ENCODE results near the gene LPP.
"Not testable (repeated sequence)": the region's sequence is repeated elsewhere in the genome, so short reads cannot be mapped to it uniquely, and the experiment has no call there.

Gene LPP

GRCh38 chr3:188416041-188416440 is 262.1 kb downstream of the LPP start:
- DNase-seq = no peak

- no peak for DNase-seq
These were observed 263.3 kb downstream of the LPP start for GRCh38 chr3:188417271-188417696.

- no peak for DNase-seq
These were observed 263.8 kb downstream of the LPP start for GRCh38 chr3:188417766-188418165.

DNA sequence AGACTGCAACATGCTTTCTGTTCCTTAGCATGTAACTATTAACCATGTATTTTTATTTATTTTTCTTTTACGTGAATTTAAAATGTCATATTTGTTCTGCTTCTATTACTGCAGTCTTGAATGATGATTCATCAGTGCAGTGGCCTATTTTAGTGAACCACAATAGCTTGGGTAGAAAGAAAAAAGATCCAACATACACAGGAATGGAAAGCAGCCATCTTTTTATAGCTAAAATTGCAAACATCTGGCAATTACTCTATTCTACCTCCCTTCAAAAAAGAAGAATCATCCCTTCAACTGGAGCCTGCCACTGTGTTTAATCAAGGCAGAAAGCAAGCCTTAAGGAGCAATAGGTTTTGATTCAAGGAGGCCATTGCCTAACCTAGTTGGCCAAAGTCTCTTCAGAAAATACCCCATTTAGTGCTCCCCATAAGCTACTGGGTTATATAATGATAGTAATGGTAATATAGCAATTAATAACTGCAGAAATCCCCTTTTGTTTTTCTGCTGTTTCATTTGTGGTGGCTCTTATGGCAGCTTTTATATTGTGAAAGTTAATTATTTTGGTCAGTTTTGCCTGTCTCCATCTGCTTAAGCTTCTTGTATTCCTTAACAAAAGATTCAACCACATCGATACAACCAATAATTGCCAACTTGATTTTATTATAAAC is 267.3 kb downstream of the LPP start:
- peak; percentile 21 for DNase-seq

GRCh38 chr3:188421836-188422540 is 268.0 kb downstream of the LPP start:
- no peak for DNase-seq

DNA sequence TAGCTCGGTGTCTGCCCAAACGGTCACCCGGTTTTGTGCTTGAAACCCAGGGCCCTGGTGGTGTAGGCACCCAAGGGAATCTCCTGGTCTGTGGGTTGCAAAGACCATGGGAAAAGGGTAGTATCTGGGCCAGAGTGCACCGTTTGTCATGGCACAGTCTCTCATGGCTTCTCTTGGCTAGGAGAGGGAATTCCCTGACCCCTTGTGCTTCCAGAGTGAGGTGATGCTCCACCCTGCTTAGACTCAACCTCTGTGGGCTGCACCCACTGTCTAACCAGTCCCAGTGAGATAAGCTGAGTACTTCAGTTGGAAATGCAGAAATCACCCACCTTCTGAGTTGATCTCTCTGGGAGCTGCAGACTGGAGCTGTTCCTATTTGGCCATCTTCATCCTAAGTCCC is 274.0 kb downstream of the LPP start:
- not testable (repeated sequence) for DNase-seq

DNA sequence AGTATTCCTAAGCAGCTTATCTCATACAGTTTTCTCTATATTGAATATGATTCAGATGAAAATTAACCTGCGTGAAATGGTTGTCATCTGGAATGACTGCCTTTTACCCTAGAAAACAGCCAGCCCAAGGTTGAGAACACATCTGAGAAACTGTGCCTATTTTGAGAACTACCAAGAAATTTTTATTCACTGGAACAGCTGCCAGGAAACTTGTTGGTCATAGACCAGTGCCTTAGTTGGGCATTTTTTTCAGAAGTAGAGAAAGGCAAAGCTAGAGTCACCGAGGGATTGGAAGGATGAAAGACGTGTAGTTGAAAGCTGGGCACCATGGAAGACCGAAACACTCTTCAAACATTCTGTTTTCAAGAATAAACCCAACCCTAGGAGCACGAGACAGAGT is 277.1 kb downstream of the LPP start:
- DNase-seq = no peak

GRCh38 chr3:188431553-188431952 is 277.6 kb downstream of the LPP start:
- DNase-seq = no peak

DNA sequence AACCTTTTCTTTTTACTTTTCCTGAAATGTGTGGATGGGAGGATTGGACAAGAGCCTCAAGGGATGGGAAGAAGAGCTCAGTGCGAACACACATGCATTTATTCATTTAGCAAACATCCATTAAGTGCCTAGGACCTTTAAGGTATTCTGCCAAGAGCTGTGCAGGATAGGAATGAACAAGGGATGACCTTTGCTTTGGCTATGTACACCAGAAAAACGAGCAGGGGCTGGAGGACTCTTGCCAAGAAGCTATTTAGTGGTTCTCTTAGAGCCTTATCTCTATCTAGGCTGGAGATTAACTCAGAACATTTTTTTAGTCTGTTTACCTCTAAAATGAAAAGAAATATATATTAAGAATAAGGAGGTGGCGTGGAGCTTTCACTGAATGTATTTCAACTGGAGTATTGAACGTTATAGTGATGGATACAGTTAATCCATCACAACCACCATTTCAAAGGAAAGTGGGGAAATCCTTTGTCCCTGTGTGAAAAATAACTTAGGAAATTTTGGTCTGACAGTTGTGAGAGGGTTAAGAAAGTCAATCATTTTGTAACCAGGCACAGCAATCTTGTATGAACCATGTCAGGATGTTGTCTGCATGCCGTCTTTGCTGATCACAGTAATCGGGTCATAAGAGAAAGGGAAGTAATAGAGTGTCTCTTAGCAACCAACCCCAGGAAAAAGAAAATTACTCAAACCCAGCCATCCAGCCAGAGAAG is 279.0 kb downstream of the LPP start:
- DNase-seq = no peak

DNA sequence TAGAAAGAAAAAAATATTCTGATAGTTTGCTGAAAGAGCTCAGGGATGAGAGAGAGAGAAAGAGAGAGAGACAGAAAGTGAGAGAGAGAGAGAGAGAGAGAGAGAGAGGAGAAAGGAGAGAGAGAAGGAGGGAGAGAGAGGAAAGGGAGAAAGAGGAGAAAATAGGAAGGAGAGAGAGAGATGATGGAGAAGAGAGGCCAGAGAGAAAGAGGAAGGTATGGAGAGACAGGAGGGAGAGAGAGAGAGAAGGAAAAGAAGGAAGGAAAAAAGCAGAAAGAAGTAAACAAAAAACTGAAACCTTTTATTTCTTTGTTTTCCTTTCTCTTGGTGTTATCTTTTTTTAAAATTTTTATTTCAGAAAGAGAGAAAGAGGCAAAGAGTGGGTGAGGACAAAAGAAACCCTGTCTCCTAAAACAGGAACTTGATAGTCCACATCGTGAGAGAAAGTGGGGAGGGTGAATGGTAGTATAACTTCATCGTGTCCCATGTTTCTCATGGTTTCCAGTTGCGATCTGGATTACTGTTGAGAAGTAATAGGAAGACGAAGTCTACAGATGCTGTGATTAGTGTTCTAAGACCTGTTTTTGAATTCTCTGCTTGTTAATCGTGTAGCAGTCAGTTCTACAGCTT is 279.7 kb downstream of the LPP start:
- no peak for DNase-seq

GRCh38 chr3:188434594-188434993 is 280.6 kb downstream of the LPP start:
- no peak for DNase-seq

DNA sequence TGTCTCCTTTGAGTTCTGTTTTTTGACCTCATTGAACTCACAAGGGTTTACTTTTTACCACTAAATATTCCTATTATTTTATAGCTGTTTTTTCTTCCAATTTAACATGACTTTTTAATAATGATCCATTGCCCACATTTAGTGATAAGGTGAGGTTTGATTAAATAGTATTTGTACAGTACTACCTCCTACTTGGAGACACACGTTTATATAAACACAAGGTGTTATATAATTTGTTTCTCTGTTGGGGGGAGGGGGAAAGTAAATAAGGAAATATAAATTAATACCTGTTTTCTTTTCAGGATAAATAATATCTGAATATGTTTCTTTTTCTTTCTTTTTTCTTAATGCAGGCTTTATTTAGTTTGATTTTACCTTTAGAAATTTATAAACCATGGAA is 281.3 kb downstream of the LPP start:
- no peak for DNase-seq

GRCh38 chr3:188437926-188438325 is 284.0 kb downstream of the LPP start:
- no peak for DNase-seq

- DNase-seq = no peak
These were observed 285.1 kb downstream of the LPP start for GRCh38 chr3:188439080-188439479.

DNA sequence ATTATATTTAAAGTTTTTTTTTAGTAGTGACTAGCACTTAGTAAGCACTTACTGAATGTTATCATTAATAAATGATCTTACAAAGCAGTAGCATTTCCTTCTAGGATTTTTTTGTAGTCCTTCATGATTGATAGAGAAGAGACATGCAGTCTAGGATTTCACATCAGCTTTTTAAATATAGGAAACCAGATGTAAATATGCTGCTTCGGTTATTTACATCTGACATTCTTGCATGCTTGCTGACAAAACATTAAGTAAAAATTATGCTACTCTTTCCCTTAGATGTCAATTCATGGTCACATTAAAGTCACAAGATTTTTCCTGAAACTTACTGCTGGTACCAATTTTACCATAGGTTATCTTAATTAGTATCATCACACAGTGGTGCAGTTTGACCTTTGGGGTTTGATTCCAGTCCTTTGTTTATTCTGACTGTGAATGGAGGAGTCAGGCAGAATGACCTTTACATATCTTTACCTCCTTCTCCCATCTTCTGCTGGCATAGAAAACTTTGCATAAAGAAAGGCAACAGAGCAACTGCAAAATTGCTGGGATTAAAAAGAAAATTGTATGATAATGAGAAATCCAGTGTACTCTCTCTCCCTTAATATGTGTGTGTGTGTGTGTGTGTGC is 286.5 kb downstream of the LPP start:
- no peak for DNase-seq

DNA sequence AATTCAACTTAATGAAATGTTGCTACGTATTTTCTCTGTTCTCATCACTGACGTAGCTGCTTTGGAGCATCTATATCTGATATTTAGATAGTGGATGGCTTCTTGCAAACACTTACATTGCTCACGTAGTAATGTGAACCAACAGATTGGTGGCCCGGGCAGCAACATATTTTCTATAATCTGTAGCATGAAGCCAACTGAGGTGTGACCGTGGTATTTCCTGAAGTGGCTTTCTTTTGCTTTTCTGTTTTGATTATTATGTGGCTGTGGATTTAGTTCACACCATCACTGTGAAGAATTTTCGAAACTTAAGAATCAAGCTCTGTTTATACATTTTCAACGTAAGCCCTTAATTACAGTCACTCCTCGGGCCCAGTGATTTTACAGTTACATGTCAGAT is 288.5 kb downstream of the LPP start:
- no peak for DNase-seq

DNA sequence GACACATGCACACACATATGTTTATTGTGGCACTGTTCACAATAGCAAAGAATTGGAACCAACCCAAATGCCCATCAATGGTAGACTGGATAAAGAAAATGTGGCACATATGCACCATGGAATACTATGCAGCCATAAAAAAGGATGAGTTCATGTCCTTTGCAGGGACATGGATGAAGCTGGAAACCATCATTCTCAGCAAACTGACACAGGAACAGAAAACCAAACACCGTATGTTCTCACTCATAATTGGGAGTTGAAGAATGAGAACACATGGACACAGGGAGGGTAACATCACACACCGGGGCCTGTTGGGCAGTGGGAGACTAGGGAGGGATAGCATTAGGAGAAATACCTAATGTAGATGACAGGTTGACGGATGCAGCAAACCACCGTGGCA is 291.2 kb downstream of the LPP start:
- not testable (repeated sequence) for DNase-seq

DNA sequence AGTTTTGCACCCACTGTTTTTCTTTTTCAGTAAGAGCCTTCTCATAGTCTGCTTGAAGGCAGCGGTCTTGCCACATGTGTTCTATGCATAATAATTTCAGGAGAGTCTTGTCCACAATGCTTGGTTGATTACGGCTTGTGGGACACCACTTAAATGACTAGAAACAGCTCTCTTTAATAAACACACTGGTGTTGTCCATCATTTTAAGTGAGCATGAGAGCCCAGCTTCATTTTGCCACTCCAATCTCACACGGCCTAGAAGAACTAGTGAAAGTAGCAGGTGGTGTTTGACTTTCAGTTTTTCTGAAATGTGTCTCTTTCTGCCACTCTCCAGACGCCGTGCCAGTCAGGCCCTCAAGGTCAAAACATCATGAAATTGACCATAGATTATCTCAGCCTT is 292.1 kb downstream of the LPP start:
- no peak for DNase-seq

DNA sequence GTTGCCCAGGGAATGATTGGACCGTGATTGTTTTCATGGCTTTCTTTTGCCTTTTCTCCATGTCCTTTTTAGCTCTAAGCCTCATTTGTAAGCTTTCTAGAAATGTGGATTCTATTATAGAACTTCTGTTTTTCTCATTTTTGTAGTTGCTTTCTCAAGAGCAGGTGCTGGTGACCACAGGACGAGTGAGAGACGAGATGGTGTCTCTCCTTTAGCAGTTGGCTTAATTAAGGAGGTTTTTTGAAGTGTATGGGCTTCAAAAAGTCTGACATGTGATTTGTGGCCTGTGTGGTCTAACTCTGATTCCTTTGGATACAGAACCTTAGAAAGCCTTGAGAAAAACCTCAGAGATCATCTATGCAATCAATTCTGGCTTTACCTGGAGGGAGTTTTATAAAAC is 292.8 kb downstream of the LPP start:
- DNase-seq = no peak

- no peak for DNase-seq
These were observed 294.9 kb downstream of the LPP start for GRCh38 chr3:188448813-188449212.

DNA sequence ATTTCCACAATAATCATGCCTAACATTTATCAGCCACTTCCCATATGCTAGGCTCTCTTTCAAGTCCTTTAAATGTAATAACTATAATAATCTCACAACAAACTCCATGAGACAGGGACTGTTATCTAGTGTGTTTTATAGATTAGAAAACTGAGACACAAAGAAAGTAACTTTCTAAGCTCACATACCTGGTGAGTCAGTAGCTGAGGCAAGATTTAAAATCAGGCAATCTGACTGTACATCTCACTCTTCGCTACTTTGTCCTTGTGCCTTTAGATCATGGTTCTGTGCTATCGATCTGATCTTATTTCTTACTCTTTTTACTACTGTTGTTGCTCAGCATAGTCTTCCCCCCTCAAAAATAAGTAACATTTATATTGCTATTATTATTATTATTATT is 295.5 kb downstream of the LPP start:
- no peak for DNase-seq

DNA sequence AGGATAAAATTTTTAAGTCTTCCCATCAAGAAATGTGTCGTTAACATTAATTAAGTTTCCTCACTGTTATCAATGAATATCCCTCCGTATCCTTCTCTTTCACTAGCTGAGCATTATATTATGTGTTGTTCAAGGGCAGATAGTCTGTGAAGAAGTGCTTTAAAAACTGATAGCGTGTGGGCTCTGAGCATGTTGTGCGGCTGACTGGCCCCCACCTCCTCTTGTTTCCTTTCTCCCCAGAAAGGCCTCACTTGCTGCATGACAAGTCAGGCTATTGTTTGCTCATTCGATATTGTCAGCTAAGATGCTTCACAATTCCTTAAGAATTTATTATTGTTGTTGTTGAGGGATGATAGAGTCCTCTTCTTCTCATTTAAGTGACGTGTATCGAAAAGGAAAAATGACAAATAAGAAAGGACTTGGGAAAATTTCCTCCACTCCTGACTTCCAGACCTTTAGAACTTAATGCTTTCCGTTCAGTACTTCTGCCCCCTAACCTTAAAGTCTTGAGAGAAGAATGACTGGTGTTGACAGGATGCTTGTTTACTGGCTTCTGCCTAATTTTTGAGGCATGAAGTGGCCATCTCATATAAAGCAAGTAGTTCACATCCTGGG is 298.3 kb downstream of the LPP start:
- no peak for DNase-seq
